HUES48 (cell line): Measurements from ENCODE around the gene SUPT4H1.

Source experiments
- H3K27ac ChIP-seq: one replicate; pipeline ENCODE4 v1.7.0; 2013; ENCODE audit warnings: low read depth, low read length, inconsistent platforms
- H3K27me3 ChIP-seq: 2 replicates; pipeline ENCODE4 v1.6.1; 2013; ENCODE audit warnings: mild to moderate bottlenecking, low read length; ENCODE audit not compliant: control insufficient read depth, insufficient read depth
- H3K36me3 ChIP-seq: 2 replicates; pipeline ENCODE4 v1.6.1; 2013; ENCODE audit warnings: low read length; ENCODE audit not compliant: control insufficient read depth, insufficient read depth
- H3K4me1 ChIP-seq: 2 replicates; pipeline ENCODE4 v1.6.1; 2013; ENCODE audit warnings: mild to moderate bottlenecking, low read length; ENCODE audit not compliant: control insufficient read depth, insufficient read depth
- H3K4me3 ChIP-seq: 2 replicates; pipeline ENCODE4 v1.5.1; 2013; ENCODE audit warnings: mild to moderate bottlenecking, low read depth, low read length
- H3K9ac ChIP-seq: 2 replicates; pipeline ENCODE4 v1.6.1; 2013; ENCODE audit warnings: mild to moderate bottlenecking, low read depth, low read length, moderate library complexity
- H3K9me3 ChIP-seq: 2 replicates; pipeline ENCODE4 v1.6.1; 2013; ENCODE audit warnings: low read length; ENCODE audit not compliant: control insufficient read depth, insufficient read depth

SUPT4H1 gene

DNA sequence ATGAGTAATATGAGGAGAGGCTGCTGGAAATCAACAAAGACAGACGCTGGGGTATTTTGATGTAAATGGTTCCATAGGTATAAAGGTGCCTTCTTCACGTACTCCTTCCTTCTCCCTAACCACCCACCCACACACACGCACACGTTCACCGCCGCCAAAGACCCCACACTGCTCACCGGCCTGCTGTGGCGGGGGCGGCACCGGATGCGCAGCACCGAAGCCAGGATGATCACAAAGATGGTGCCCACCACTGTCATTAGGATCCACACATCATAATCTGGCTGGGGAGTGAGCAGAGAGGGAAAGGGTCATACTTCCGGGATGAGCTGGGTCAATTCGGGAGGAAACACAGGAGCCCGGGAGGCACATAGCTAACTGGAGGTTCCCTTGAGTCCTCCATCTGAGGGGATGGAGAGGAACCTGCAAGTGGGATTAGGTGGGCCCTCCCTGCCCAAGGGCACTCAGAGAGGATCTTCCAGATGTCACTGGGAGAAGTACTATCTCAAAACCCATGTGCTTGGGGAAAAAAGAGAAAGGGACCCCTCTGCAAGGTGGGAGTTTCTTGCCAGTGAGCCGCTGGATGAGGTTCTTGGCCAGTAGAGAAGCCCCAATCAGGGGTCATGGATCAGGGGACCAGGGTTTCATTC, 10.5 kb upstream of the SUPT4H1 start:
- Histone ChIP-seq H3K36me3 (no peaks in the 10 kb centered on the region), H3K9ac (no peak overlapping the region), H3K27me3 (no peaks in the 10 kb centered on the region), H3K9me3 (no peaks in the 10 kb centered on the region), H3K27ac (no peak overlapping the region), H3K4me1 (no peaks in the 10 kb centered on the region; the same call in 1 of the 2 replicates), H3K4me3 (no peak overlapping the region)

DNA sequence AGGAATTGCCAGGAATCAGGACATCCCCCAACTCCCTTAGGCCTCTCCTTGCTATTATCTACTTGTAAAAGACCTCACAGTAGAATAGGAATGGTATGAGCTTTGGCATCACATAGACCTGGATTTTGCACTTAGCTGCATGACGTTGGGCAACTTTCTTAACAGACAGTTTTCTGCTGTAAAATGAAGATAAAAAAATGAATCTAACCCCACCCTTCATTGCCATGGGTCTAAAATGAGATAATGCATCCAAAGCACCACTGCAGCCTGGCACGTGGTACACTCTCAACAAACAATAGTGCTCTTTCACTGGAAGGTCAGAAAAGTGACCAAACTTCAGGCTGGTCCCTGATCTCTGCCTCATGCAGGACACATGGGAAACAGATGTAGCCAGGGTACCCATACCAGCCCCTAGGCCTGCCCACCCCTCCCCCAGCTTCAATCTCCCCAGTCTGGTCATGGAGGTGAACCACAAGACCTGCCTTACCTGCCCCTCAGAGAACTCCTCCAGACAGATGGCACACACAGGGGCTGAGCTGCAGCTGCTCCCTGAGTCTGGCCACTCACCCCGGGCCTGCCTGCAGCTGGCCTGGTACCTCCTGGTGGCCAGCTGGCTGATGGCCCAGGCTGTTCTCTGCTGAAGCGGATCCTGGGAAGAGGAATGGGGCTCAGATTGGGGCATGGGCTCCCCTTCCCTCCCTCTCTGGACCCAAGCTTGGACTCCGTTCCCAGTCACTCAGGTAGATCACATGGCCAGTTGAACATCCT, 8.5 kb upstream of the SUPT4H1 start:
- no peaks in the 10 kb centered on the region for H3K36me3 ChIP-seq
- no peaks in the 10 kb centered on the region for H3K9me3 ChIP-seq
- H3K9ac ChIP-seq, result no peak overlapping the region
- H3K4me1 ChIP-seq, result no peaks in the 10 kb centered on the region; the same call in 1 of the 2 replicates
- no peak overlapping the region for H3K27ac ChIP-seq
- H3K4me3 ChIP-seq, result no peak overlapping the region
- no peaks in the 10 kb centered on the region for H3K27me3 ChIP-seq

DNA sequence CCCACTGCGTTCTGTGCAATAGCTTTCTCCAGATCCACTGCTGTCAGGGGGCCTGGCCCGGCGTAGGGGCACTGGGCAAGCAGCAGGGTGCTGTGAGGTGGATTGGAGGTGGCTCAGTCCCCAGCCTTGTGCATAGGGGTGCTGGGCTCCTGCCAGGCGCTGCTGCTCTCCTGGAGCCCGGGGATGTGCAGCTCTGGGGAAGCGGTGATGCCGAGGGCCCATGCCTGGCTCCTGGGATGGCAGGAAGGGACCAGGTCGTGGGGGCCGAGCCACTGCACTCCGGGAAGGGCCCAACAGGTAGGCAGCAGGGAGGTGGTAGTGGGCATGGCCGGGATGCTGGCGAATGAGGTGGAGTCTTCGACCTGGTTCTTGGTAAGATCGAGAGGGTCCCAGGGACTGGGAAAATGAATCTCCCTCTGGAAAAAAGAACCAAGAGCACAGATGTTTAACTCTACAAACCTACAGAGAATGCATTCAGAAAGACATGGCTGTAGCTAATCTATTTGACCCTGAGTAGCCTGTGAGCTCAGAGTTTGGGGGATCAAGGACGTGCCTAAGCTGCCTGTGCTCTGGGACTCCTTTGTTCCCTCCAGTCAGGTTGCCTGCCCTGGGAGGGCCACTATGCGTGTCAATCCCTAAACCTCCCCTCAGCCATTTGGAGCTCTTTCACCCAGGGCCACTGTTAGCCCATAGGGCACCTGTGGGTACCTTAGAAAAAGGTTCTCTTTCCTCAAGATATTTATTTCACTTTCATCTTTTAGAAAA, 6.6 kb upstream of the SUPT4H1 start:
- no peak overlapping the region for H3K4me3 ChIP-seq
- H3K27ac ChIP-seq, result no peak overlapping the region

DNA sequence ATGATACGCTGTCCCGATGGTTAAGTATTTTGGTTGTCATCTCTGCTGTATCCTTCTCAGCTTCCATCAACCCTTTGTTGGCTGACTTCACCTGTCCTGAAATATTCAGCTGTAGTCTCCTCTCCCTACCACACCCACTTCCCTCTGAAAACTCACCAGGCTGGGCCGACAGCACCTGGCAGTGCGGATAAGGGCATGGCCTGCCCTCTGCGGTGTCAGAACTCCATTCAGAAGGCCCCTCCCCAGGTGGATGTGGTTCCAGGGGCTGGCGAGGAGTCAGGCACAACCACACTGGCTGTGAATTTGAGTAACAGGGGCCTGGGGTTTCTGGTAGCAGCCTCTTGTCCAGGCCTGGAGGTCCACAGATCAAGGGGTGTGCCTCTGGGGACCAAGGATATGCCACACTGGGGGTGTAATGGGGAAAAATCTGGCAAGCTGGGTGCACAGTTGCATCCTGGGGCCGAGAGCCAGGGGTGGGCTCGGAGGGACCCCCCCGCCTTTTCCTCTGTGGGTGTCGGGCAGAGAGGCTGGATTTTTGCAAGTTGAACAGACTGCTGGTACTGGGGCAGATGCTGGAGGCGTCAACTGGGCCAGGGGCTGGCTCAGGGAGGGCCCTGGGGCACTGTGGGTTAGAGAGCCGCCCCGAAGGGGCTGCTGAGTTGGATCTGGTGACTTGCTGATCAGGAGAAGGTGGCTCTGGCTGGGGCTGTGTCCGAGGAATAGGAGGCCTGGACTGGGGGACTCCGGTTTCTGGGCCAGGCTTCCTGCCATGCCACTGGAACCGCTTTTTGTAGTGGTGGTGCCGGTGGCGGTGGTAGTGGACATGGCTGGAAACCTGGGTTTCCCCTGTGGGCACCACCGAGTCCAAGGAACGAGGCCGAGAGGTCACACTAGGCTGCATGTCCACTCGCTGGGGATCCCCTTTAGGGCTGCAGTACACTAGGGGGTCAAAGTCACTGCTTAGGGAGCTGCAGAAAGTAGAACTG, 5.6 kb upstream of the SUPT4H1 start:
- Histone ChIP-seq H3K27ac (no peak overlapping the region), H3K9ac (no peak overlapping the region), H3K9me3 (no peaks in the 10 kb centered on the region), H3K4me1 (peaks cover 7% of the 10 kb centered on the region), H3K4me3 (no peak overlapping the region), H3K27me3 (no peaks in the 10 kb centered on the region; the same call in 1 of the 2 replicates), H3K36me3 (no peaks in the 10 kb centered on the region)

More for the DNA sequence above, 6.6 kb upstream of the SUPT4H1 start:
- Histone ChIP-seq H3K9ac (no peak overlapping the region), H3K36me3 (no peaks in the 10 kb centered on the region), H3K4me1 (peaks cover under 1% of the 10 kb centered on the region; the same call in 1 of the 2 replicates), H3K9me3 (no peaks in the 10 kb centered on the region), H3K27me3 (no peaks in the 10 kb centered on the region; the same call in 1 of the 2 replicates)

DNA sequence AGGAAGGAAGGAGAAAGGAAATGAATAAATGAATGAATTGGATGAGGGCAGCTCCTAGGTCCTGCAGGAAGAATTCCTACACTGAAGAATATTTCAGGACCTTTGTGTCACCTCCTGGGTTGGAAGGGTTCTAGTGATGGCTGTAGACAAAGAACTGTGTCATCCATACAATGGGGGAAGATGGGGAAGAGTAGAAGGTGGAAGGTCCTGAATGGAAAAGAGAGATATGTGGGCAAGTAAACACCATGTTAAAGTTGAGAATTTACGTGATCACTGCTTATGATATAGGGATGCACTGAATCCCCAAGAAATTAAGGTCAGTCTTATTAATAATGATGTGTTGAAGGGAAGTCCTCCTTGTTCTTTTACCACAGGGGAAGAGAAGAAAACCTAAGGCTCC, 4.2 kb upstream of the SUPT4H1 start:
- peaks cover 7% of the 10 kb centered on the region for H3K4me1 ChIP-seq
- no peak overlapping the region for H3K9ac ChIP-seq
- no peak overlapping the region for H3K27ac ChIP-seq
- H3K9me3 ChIP-seq, result no peaks in the 10 kb centered on the region
- no peaks in the 10 kb centered on the region; the same call in 1 of the 2 replicates for H3K27me3 ChIP-seq
- H3K36me3 ChIP-seq, result no peaks in the 10 kb centered on the region
- H3K4me3 ChIP-seq, result no peak overlapping the region

DNA sequence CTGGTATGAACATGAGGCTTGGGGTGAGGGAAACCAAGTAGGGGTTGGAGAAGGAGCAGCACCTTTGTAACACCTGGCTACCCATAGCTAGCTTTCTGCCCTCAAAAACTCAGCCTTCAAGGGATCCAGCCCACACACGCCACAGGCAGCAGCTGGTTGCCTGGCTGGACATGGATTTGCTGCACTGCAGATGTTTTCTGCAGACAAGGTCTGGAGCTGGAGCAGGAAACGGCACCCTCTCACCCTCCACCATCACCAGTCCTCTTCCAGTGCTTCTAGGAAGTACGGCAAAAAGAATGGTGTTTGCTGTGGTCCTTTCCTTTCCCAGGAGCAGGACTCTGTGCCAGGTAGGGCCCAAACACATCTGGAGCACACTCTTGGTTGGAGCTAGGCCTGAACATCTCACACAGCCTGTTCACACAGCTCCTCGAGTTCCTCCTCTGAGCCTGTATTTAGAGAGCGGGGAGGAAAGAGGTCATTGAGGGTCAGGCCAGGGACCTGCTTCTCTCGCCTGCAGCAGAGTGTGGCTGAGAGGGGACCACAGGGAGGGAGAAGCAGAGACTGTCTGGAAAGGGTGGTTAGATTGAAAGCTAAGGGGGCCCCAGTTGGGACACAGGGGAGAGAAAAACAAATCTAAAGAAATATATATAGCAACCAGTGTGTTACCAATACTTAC, 2.7 kb upstream of the SUPT4H1 start:
- no peak overlapping the region for H3K4me3 ChIP-seq
- H3K9ac ChIP-seq, result no peak overlapping the region
- H3K4me1 ChIP-seq, result peaks cover 7% of the 10 kb centered on the region
- no peaks in the 10 kb centered on the region; the same call in 1 of the 2 replicates for H3K27me3 ChIP-seq
- H3K27ac ChIP-seq, result no peak overlapping the region
- H3K36me3 ChIP-seq, result peaks cover 6% of the 10 kb centered on the region
- no peaks in the 10 kb centered on the region for H3K9me3 ChIP-seq

DNA sequence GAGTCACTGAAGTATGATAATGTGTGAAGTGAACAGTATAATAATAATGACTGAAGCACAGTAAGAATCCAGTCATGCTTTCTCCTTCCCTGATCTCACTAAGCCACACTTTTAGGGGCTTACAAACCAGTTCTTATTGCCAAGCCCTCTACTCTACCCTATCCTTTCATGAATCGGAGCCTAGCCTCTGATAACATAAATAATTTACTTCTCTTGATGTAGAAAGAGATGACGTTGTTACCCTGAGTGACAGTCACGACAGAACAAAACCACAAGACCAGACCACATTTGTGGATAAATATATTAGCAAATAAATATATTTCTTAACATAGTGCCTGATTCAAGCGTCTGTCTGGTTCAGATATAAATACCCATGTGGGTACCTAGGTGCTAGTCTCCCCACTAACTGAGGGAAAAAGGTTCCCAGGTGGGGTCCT, 1.4 kb upstream of the SUPT4H1 start:
- Histone ChIP-seq H3K9ac (no peak overlapping the region), H3K36me3 (peaks cover 18% of the 10 kb centered on the region), H3K27me3 (no peaks in the 10 kb centered on the region; the same call in 1 of the 2 replicates), H3K27ac (peak overlapping the region; percentile 86), H3K9me3 (no peaks in the 10 kb centered on the region), H3K4me1 (peaks cover 7% of the 10 kb centered on the region), H3K4me3 (peak overlapping the region; percentile 84)

DNA sequence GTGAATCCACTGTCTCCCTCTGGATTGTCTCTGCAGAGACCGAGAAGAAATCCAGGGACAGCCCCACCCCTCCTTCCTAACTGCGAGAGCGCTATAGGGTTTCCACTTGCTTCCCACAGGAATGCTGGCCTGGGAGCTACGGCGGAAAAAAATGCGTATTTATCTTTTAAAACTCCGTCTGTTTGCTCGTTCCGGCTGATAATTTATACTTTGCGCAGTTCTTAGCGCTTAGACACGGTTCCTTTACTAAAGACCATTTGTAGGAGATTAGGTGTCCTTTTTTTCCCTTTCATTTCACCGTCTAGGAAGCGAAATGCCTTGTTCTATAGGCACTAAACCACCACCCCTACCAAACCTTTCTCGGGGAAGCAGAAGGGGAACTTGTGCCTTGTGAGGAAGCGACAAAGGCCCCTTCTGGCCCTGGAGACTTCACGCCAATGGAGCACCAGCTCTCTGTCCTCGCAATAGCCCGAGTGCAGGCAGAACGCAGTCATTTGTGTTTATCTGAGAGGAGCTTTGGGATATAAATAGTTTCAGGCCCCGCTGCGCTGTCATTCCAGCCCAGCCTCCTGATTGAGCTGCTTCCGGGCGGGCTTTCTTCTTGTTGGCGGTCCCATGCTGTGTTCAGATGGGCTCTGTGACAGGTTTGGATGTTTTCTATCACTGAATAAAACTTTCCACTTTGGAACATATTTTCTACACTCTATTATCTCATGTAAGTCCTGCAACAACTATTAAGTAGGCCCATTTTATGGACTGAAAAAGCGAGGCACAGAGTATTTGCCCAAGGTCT, 791 bp upstream of the SUPT4H1 start:
- Histone ChIP-seq H3K27ac (peak overlapping the region; percentile 86), H3K4me3 (peak overlapping the region; percentile 84), H3K27me3 (no peaks in the 10 kb centered on the region; the same call in 1 of the 2 replicates), H3K4me1 (peaks cover 7% of the 10 kb centered on the region), H3K9me3 (no peaks in the 10 kb centered on the region), H3K9ac (peak overlapping the region; percentile 66), H3K36me3 (peaks cover 25% of the 10 kb centered on the region)

DNA sequence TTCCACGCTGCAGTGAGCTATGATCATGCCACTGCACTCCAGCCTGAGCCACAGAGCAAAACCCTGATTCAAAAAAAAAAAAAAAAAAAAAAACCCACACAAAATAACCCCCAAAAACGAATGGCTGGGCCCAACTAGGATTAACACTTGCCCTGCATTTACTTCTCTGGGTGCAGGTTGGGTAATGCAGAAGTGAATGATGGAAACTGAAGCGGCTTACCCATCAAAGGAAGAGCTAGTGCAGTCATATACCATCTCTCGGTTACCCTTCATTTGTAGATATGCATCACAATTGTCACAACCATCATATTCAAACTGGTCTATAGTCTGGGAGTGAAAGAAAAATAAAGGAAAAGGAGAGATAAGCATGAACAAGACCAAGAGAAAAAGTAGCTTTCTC, 819 bp downstream of the SUPT4H1 start:
- Histone ChIP-seq H3K36me3 (peaks cover 41% of the 10 kb centered on the region), H3K4me3 (peak overlapping the region; percentile 84), H3K27me3 (no peaks in the 10 kb centered on the region; the same call in 1 of the 2 replicates), H3K4me1 (peaks cover 7% of the 10 kb centered on the region), H3K9me3 (no peaks in the 10 kb centered on the region), H3K27ac (peak overlapping the region; percentile 86), H3K9ac (peak overlapping the region; percentile 69)
